ENCODE data around the gene FHDC1.

DNA sequence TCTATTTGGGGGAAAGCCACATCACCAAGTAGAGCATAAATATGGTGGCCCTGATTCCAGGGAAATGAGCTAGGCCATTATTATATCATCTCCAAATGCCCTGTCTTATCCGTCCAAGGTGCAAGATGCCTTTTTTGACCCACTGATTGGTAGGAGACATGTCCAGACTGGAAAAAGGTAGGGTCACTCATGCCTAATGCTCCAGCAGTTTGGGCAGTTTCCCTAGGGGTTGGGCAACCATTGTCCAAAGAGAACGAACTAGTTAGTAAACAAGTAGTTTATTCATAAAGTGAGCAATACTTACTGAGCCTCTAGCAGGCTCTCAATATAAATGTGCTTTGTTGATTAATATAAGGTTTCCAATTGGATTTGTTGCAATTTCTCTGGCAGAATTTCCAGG is 6.2 kb downstream of the FHDC1 start:
- no peak for TF ChIP-seq POLR2A (IDR thresholded peaks at IDR 0.05)
- TF ChIP-seq, protein P1, sequence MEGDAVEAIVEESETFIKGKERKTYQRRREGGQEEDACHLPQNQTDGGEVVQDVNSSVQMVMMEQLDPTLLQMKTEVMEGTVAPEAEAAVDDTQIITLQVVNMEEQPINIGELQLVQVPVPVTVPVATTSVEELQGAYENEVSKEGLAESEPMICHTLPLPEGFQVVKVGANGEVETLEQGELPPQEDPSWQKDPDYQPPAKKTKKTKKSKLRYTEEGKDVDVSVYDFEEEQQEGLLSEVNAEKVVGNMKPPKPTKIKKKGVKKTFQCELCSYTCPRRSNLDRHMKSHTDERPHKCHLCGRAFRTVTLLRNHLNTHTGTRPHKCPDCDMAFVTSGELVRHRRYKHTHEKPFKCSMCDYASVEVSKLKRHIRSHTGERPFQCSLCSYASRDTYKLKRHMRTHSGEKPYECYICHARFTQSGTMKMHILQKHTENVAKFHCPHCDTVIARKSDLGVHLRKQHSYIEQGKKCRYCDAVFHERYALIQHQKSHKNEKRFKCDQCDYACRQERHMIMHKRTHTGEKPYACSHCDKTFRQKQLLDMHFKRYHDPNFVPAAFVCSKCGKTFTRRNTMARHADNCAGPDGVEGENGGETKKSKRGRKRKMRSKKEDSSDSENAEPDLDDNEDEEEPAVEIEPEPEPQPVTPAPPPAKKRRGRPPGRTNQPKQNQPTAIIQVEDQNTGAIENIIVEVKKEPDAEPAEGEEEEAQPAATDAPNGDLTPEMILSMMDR (IDR thresholded peaks at IDR 0.05): no peak

Measured in Peyer's patch (tissue), 4 donors.